ENCODE data around the gene UQCRC1.
A peak's percentile ranks its signal among the peaks of the same experiment; 100 is the strongest.

Gene UQCRC1

GRCh38 chr3:48596676-48597407 is 12.6 kb downstream of the UQCRC1 start:
- Histone ChIP-seq H3K4me1 (peaks cover 7 to 72% (median 65%) of the 10 kb centered on the region in 4 donors), H3K36me3 (peaks cover 29 to 34% (median 30%) of the 10 kb centered on the region in 3 donors), H3K4me3 (no peak overlapping the region), H3K27me3 (peaks cover 0 to 6% of the 10 kb centered on the region in 2 donors), H3K27ac (peak overlapping the region; percentile 84 to 90), H3K9me3 (no peaks in the 10 kb centered on the region)
- intact Hi-C loops (cut with DNase I; ENCODE audit: low total_unique reads) = no loop called here
- no peak for TF ChIP-seq CTCF (IDR thresholded peaks at IDR 0.05)
- no peak for DNase-seq

GRCh38 chr3:48596157-48596556 is 13.3 kb downstream of the UQCRC1 start:
- peaks cover 22 to 27% (median 23%) of the 10 kb centered on the region in 3 donors for H3K36me3 ChIP-seq
- no peak for DNase-seq
- H3K4me3 ChIP-seq = no peak overlapping the region
- H3K4me1 ChIP-seq = peaks cover 7 to 71% (median 65%) of the 10 kb centered on the region in 4 donors
- TF ChIP-seq CTCF (IDR thresholded peaks at IDR 0.05) = no peak
- H3K9me3 ChIP-seq = no peaks in the 10 kb centered on the region
- intact Hi-C loops (cut with DNase I; ENCODE audit: low total_unique reads) = no loop called here
- H3K27me3 ChIP-seq = peaks cover 0 to 6% of the 10 kb centered on the region in 2 donors
- peak overlapping the region; percentile 84 to 90 for H3K27ac ChIP-seq

- H3K36me3 ChIP-seq = peaks cover 17 to 22% (median 22%) of the 10 kb centered on the region in 3 donors
- peaks cover 7 to 66% (median 60%) of the 10 kb centered on the region in 4 donors for H3K4me1 ChIP-seq
- DNase-seq = peak in 1 of 2 donors; percentile 84
- no peak for TF ChIP-seq CTCF (IDR thresholded peaks at IDR 0.05)
- no peaks in the 10 kb centered on the region for H3K9me3 ChIP-seq
- peak overlapping the region; percentile 43 to 55 for H3K4me3 ChIP-seq
- peak overlapping the region; percentile 84 to 90 for H3K27ac ChIP-seq
- intact Hi-C loops (cut with DNase I; ENCODE audit: low total_unique reads) = no loop called here
- H3K27me3 ChIP-seq = peaks cover 0 to 6% of the 10 kb centered on the region in 2 donors
Measured at GRCh38 chr3:48595526-48596121, 13.8 kb downstream of the UQCRC1 start.

- Histone ChIP-seq H3K27ac (peak within 1 kb of the TSS; percentile 84 to 90), H3K36me3 (peaks cover 12 to 22% (median 16%) of the 10 kb centered on the region in 3 donors), H3K27me3 (peaks cover 0 to 6% of the 10 kb centered on the region in 2 donors), H3K9me3 (no peaks in the 10 kb centered on the region), H3K4me1 (peaks cover 7 to 60% (median 55%) of the 10 kb centered on the region in 4 donors), H3K4me3 (peak within 1 kb of the TSS; percentile 43 to 55)
- no peak for DNase-seq
- no peak for TF ChIP-seq CTCF (IDR thresholded peaks at IDR 0.05)
- intact Hi-C loops (cut with DNase I; ENCODE audit: low total_unique reads) = no loop called here
Measured at GRCh38 chr3:48595075-48595525, 14.3 kb downstream of the UQCRC1 start, which contains the start of gene COL7A1. TSS of gene COL7A1 (minus strand) at chr3:48595329. CDS start at chr3:48595159, 170 bp downstream.

GRCh38 chr3:48594417-48595049 is 14.9 kb downstream of the UQCRC1 start:
- Histone ChIP-seq H3K36me3 (peaks cover 6 to 20% (median 11%) of the 10 kb centered on the region in 3 donors), H3K27me3 (peaks cover 0 to 6% of the 10 kb centered on the region in 2 donors), H3K4me3 (peak overlapping the region; percentile 43 to 55), H3K9me3 (no peaks in the 10 kb centered on the region), H3K27ac (peak overlapping the region in 1 of 2 donors; percentile 90), H3K4me1 (peaks cover 5 to 55% (median 49%) of the 10 kb centered on the region in 4 donors)
- intact Hi-C loops (cut with DNase I; ENCODE audit: low total_unique reads) = loop anchor here (5.0 kb wide), 1 partner anchor 37 kb away; the partner anchor contains the start of gene PFKFB4
- TF ChIP-seq CTCF (IDR thresholded peaks at IDR 0.05) = no peak
- DNase-seq = no peak

Measured in tibial artery (tissue), 4 donors.